Measurements from ENCODE around the gene HEATR9.
"Not testable (repeated sequence)": the region's sequence is repeated elsewhere in the genome, so short reads cannot be mapped to it uniquely, and the experiment has no call there.

Gene HEATR9

GRCh38 chr17:35868737-35869136, at the start of gene HEATR9:
Gene HEATR9 (minus strand): TSS chr17:35868891. CDS start chr17:35868742, 149 bp downstream.
- DNase-seq, result no peak

GRCh38 chr17:35917519-35918213, 49.0 kb upstream of the HEATR9 start:
- no peak for DNase-seq

GRCh38 chr17:35915153-35915964, 46.7 kb upstream of the HEATR9 start:
- no peak for DNase-seq

GRCh38 chr17:35914354-35914753, 45.7 kb upstream of the HEATR9 start:
- no peak for DNase-seq

GRCh38 chr17:35913609-35914008, 44.9 kb upstream of the HEATR9 start:
- no peak for DNase-seq

- no peak for DNase-seq
These were observed 44.3 kb upstream of the HEATR9 start for GRCh38 chr17:35912942-35913341.

GRCh38 chr17:35912339-35912912, 43.7 kb upstream of the HEATR9 start:
- DNase-seq, result no peak

GRCh38 chr17:35909408-35909807, 40.7 kb upstream of the HEATR9 start:
- no peak for DNase-seq

GRCh38 chr17:35907691-35908090, 39.0 kb upstream of the HEATR9 start:
- no peak for DNase-seq

GRCh38 chr17:35906926-35907637, 38.4 kb upstream of the HEATR9 start:
- no peak for DNase-seq

GRCh38 chr17:35906191-35906925, 37.7 kb upstream of the HEATR9 start:
- DNase-seq, result no peak

GRCh38 chr17:35903451-35903850, 34.8 kb upstream of the HEATR9 start:
- no peak for DNase-seq

GRCh38 chr17:35901631-35902175, 33.0 kb upstream of the HEATR9 start:
- no peak for DNase-seq

GRCh38 chr17:35900708-35901480, 32.2 kb upstream of the HEATR9 start:
- DNase-seq, result no peak

- no peak for DNase-seq
These were observed 31.6 kb upstream of the HEATR9 start for GRCh38 chr17:35900280-35900679.

- no peak for DNase-seq
These were observed 29.8 kb upstream of the HEATR9 start for GRCh38 chr17:35898283-35899070.

GRCh38 chr17:35897772-35898171, 29.1 kb upstream of the HEATR9 start:
- DNase-seq, result not testable (repeated sequence)

GRCh38 chr17:35895636-35896587, 27.2 kb upstream of the HEATR9 start:
- no peak for DNase-seq

GRCh38 chr17:35894206-35894605, 25.5 kb upstream of the HEATR9 start:
- DNase-seq, result no peak
